Sigmoid colon (tissue), 7 donors: Measurements from ENCODE around the gene PXK. TPM values are rescaled to one million over a fixed set of nuclear protein-coding genes. Genes with fewer than 3 reads are reported as not detected.

Experiments used
- DNase-seq: peaks from one replicate; pipeline ENCODE4 v3.0.0-alpha.2; 2019
- H3K27ac ChIP-seq, 4 donors: fragments of 200-600 bp; sonication (generic); one replicate each; pipeline ENCODE4 v1.5.1; 2016 to 2019; ENCODE audit warnings: mild to moderate bottlenecking in 1 of 4
- H3K27me3 ChIP-seq, 3 donors: fragments of 200-600 bp; sonication (generic); one replicate each; pipeline ENCODE4 v1.5.1; 2019; ENCODE audit warnings: mild to moderate bottlenecking in 1 of 3
- H3K36me3 ChIP-seq, 4 donors: fragments of 200-600 bp; sonication (generic); one replicate each; pipeline ENCODE4 v1.5.1; 2016 to 2019
- H3K4me1 ChIP-seq, 4 donors: fragments of 200-600 bp; sonication (generic); one replicate each; pipeline ENCODE4 v1.5.1; 2017 to 2019
- H3K4me3 ChIP-seq, 4 donors: fragments of 200-600 bp; sonication (generic); one replicate each; pipeline ENCODE4 v1.5.1; 2017 to 2019; ENCODE audit warnings: mild to moderate bottlenecking in 2 of 4, moderate library complexity in 1 of 4
- H3K9me3 ChIP-seq, 4 donors: fragments of 200-600 bp in 3 of 4; sonication (generic) in 3 of 4; one replicate each; pipeline versions ENCODE4 v1.5.1 to v1.6.1; 2013 to 2019
- CTCF ChIP-seq, 4 experiments: fragments of 450-650 bp in 3 of 4; fragments of 200-600 bp in 1 of 4; IDR thresholded peaks; one replicate each; pipeline ENCODE4 v1.5.1; 2016 to 2019; ENCODE audit warnings: antibody characterized with exemption in 4 of 4, mild to moderate bottlenecking in 3 of 4, moderate library complexity in 2 of 4
- EP300 ChIP-seq, 4 donors: sonication (generic); formaldehyde crosslinking; IDR thresholded peaks; one replicate each; pipeline ENCODE4 v1.6.1; 2017; ENCODE audit warnings: antibody characterized with exemption in 4 of 4
- POLR2A ChIP-seq, 2 donors: fragments of 450-650 bp; IDR thresholded peaks; one replicate each; pipeline ENCODE4 v1.6.1; 2016; ENCODE audit warnings: antibody characterized with exemption in 2 of 2, mild to moderate bottlenecking in 2 of 2, moderate library complexity in 2 of 2
- POLR2AphosphoS5 ChIP-seq, 4 donors: sonication (generic); formaldehyde crosslinking; IDR thresholded peaks; one replicate each; pipeline ENCODE4 v1.6.1; 2017; ENCODE audit warnings: antibody characterized with exemption in 4 of 4
- WGBS, 2 donors: extraction: QIAGEN DNeasy Blood & Tissue Kit; methylation state at CpG; one replicate each; pipeline ENCODE4 v1.1.7; 2013; 5-methylcytosine and 5-hydroxymethylcytosine counted together
- intact Hi-C: fragments of 100-400 bp; cut with DNase I; formaldehyde crosslinking; loops from one replicate; pipeline ENCODE4 v1.15.1; 2023
- polyA plus RNA-seq, 3 donors: library from polyadenylated mRNA; stranded (reverse); fragments of 200-250 nt; gene quantifications; one replicate each; pipeline ENCODE4 v1.2.3, GENCODE V29; 2013
- total RNA-seq, 4 donors: library from RNA; depleted of rRNA; stranded (reverse); fragments of >200 nt; gene quantifications; one replicate each; pipeline ENCODE4 v1.1.0, GENCODE V29; 2016
- donor health status: healthy with polysubstance abuse.
- donor health status: Bipolar disorder and iron deficiency.
- donor health status: healthy.

PXK gene
- total and polyA plus RNA-seq, 7 donors = 6.9 to 58.7 (median 30.3) TPM

GRCh38 chr3:58322793-58323192 lies 9.9 kb upstream of the PXK start:
- intact Hi-C loops = loop anchor here (2.0 kb wide), 1 partner anchor 92 kb away; no protein-coding TSS in a partner anchor

GRCh38 chr3:58323529-58324390 lies 8.9 kb upstream of the PXK start:
- no peaks in the 10 kb centered on the region for H3K27me3 ChIP-seq
- H3K9me3 ChIP-seq = no peaks in the 10 kb centered on the region
- intact Hi-C loops = loop anchor here (2.0 kb wide), 1 partner anchor 91 kb away; no protein-coding TSS in a partner anchor
- no peak overlapping the region for H3K27ac ChIP-seq
- H3K4me1 ChIP-seq = peaks cover 0 to 14% (median 11%) of the 10 kb centered on the region in 4 donors
- 83 to 90% methylated on average over 3 of the region's 3 CpGs for WGBS, 2 donors
- no peak for DNase-seq
- H3K4me3 ChIP-seq = no peak overlapping the region
- H3K36me3 ChIP-seq = peaks cover 0 to 13% (median 3%) of the 10 kb centered on the region in 4 donors
- TF ChIP-seq EP300 (IDR thresholded peaks at IDR 0.05) (no peak), CTCF (IDR thresholded peaks at IDR 0.05) (no peak), POLR2A (IDR thresholded peaks at IDR 0.05) (no peak), POLR2AphosphoS5 (IDR thresholded peaks at IDR 0.05) (no peak)

More at GRCh38 chr3:58322793-58323192, 9.9 kb upstream of the PXK start:
- WGBS, 2 donors = 68 to 91% methylated on average over 1 of the region's 1 CpG
- H3K27me3 ChIP-seq = no peaks in the 10 kb centered on the region
- H3K4me1 ChIP-seq = peaks cover 0 to 14% (median 11%) of the 10 kb centered on the region in 4 donors
- H3K36me3 ChIP-seq = peaks cover 0 to 23% (median 10%) of the 10 kb centered on the region in 4 donors
- no peak for TF ChIP-seq POLR2A (IDR thresholded peaks at IDR 0.05)
- no peak for TF ChIP-seq POLR2AphosphoS5 (IDR thresholded peaks at IDR 0.05)
- no peak for TF ChIP-seq CTCF (IDR thresholded peaks at IDR 0.05)
- TF ChIP-seq EP300 (IDR thresholded peaks at IDR 0.05) = no peak
- no peak overlapping the region for H3K4me3 ChIP-seq
- no peaks in the 10 kb centered on the region for H3K9me3 ChIP-seq
- H3K27ac ChIP-seq = no peak overlapping the region
- no peak for DNase-seq

GRCh38 chr3:58324391-58325390 lies 8.0 kb upstream of the PXK start:
- Histone ChIP-seq H3K36me3 (peaks cover 0 to 4% (median 0%) of the 10 kb centered on the region in 4 donors), H3K4me3 (no peak overlapping the region), H3K4me1 (peaks cover 0 to 14% (median 11%) of the 10 kb centered on the region in 4 donors), H3K9me3 (no peaks in the 10 kb centered on the region), H3K27ac (peak overlapping the region; percentile 10 to 53 (median 36)), H3K27me3 (no peaks in the 10 kb centered on the region)
- DNase-seq = no peak
- TF ChIP-seq POLR2A (IDR thresholded peaks at IDR 0.05) = no peak
- no peak for TF ChIP-seq POLR2AphosphoS5 (IDR thresholded peaks at IDR 0.05)
- TF ChIP-seq EP300 (IDR thresholded peaks at IDR 0.05) = no peak
- TF ChIP-seq CTCF (IDR thresholded peaks at IDR 0.05) = no peak
- intact Hi-C loops = no loop called here
- 71 to 77% methylated on average over 7 of the region's 7 CpGs for WGBS, 2 donors

GRCh38 chr3:58325525-58325992 lies 7.1 kb upstream of the PXK start:
- Histone ChIP-seq H3K9me3 (no peaks in the 10 kb centered on the region), H3K4me3 (no peak overlapping the region), H3K4me1 (peaks cover 0 to 14% (median 11%) of the 10 kb centered on the region in 4 donors), H3K27me3 (no peaks in the 10 kb centered on the region), H3K36me3 (no peaks in the 10 kb centered on the region), H3K27ac (peak overlapping the region; percentile 10 to 53 (median 36))
- no peak for DNase-seq
- 15 to 46% methylated on average over 2 of the region's 2 CpGs for WGBS, 2 donors
- TF ChIP-seq POLR2A (IDR thresholded peaks at IDR 0.05) (no peak), EP300 (IDR thresholded peaks at IDR 0.05) (no peak), CTCF (IDR thresholded peaks at IDR 0.05) (no peak), POLR2AphosphoS5 (IDR thresholded peaks at IDR 0.05) (no peak)
- intact Hi-C loops = no loop called here
